WTC11 (cell line): Measurements from ENCODE around the gene OR52H1. TPM values are rescaled to one million over a fixed set of nuclear protein-coding genes. Genes with fewer than 3 reads are reported as not detected.

ENCODE experiments used
- ATAC-seq: fragments of 200-7000 bp; cut with Tn5 transposase; 2 replicates; pipeline ENCODE4 v1.10.0; 2021; ENCODE audit warnings: mild to moderate bottlenecking, moderate library complexity
- CTCF ChIA-PET: fragments of 300-600 bp; sonication (Branson Sonifier 250); formaldehyde crosslinking; loops from one replicate; lab custom pipeline; 2021; ENCODE audit warnings: antibody characterized with exemption; lab: Charles Lee
- POLR2A ChIA-PET: fragments of 350-600 bp; sonication (Branson Sonifier 250); formaldehyde crosslinking; loops from one replicate; lab custom pipeline; 2021; ENCODE audit warnings: antibody characterized with exemption; lab: Charles Lee
- DNase-seq: peaks from one replicate; pipeline ENCODE4 v3.0.0; 2021; ENCODE audit warnings: low spot score
- H3K27ac Mint-ChIP-seq: 2 replicates; pipeline ENCODE4 v1.8.0; 2021; ENCODE audit warnings: mixed read lengths
- H3K27me3 Mint-ChIP-seq: 2 replicates; pipeline ENCODE4 v1.8.0; 2021; ENCODE audit warnings: low read depth, mild to moderate bottlenecking, moderate library complexity, mixed read lengths
- H3K36me3 Mint-ChIP-seq: 2 replicates; pipeline ENCODE4 v1.8.0; 2021; ENCODE audit warnings: mixed read lengths
- H3K4me1 Mint-ChIP-seq: 2 replicates; pipeline ENCODE4 v1.8.0; 2022; ENCODE audit warnings: mixed read lengths
- H3K4me3 Mint-ChIP-seq: 2 replicates; pipeline ENCODE4 v1.8.0; 2021; ENCODE audit warnings: mild to moderate bottlenecking, moderate library complexity, mixed read lengths
- H3K9me3 Mint-ChIP-seq: 2 replicates; pipeline ENCODE4 v1.8.0; 2021; ENCODE audit warnings: mixed read lengths
- CBFB ChIP-seq: sonication (generic); formaldehyde crosslinking; IDR thresholded peaks from 2 replicates; pipeline ENCODE4 v1.8.1; 2022; ENCODE audit warnings: mild to moderate bottlenecking, low read depth, missing genetic modification reagents
- CREM ChIP-seq: sonication (generic); formaldehyde crosslinking; IDR thresholded peaks from 2 replicates; pipeline ENCODE4 v1.8.1; 2022; ENCODE audit warnings: mild to moderate bottlenecking, missing genetic modification reagents, moderate library complexity
- EMX1 ChIP-seq: fragments of 250-450 bp; sonication (Bioruptor Pico); IDR thresholded peaks from 2 replicates; pipeline ENCODE4 v1.8.0; 2021; ENCODE audit warnings: mild to moderate bottlenecking
- ETV6 ChIP-seq: sonication (generic); formaldehyde crosslinking; IDR thresholded peaks from 2 replicates; pipeline ENCODE4 v1.8.1; 2022; ENCODE audit warnings: mild to moderate bottlenecking, missing genetic modification reagents
- GRHL2 ChIP-seq: fragments of 250-450 bp; sonication (Bioruptor Pico); IDR thresholded peaks from 2 replicates; pipeline ENCODE4 v1.8.0; 2022; ENCODE audit warnings: mild to moderate bottlenecking, moderate library complexity; ENCODE audit not compliant: insufficient replicate concordance, severe bottlenecking
- KAT7 ChIP-seq: sonication (generic); formaldehyde crosslinking; IDR thresholded peaks from 2 replicates; pipeline ENCODE4 v1.8.1; 2023; ENCODE audit warnings: missing genetic modification reagents, mild to moderate bottlenecking, borderline replicate concordance
- NFE2L1 ChIP-seq: sonication (generic); formaldehyde crosslinking; IDR thresholded peaks from 2 replicates; pipeline ENCODE4 v1.8.1; 2023; ENCODE audit warnings: missing genetic modification reagents
- OVOL2 ChIP-seq: fragments of 250-450 bp; sonication (Bioruptor Pico); IDR thresholded peaks from 2 replicates; pipeline ENCODE4 v1.9.0; 2021; ENCODE audit warnings: mild to moderate bottlenecking, borderline replicate concordance
- SP1 ChIP-seq: sonication (generic); formaldehyde crosslinking; conservative IDR thresholded peaks from 2 replicates; pipeline ENCODE4 v1.8.1; 2022; ENCODE audit warnings: missing genetic modification reagents
- ZNF121 ChIP-seq: sonication (generic); formaldehyde crosslinking; IDR thresholded peaks from 2 replicates; pipeline ENCODE4 v1.8.0; 2023; ENCODE audit warnings: missing genetic modification reagents
- ZNF138 ChIP-seq: sonication (generic); formaldehyde crosslinking; conservative IDR thresholded peaks from 2 replicates; pipeline ENCODE4 v1.8.1; 2022; ENCODE audit warnings: mild to moderate bottlenecking, moderate library complexity, missing genetic modification reagents
- ZNF219 ChIP-seq: sonication (generic); formaldehyde crosslinking; IDR thresholded peaks from 2 replicates; pipeline ENCODE4 v1.8.0; 2023; ENCODE audit warnings: missing genetic modification reagents, mild to moderate bottlenecking, borderline replicate concordance
- ZNF232 ChIP-seq: sonication (generic); formaldehyde crosslinking; IDR thresholded peaks from 2 replicates; pipeline ENCODE4 v1.8.0; 2022; ENCODE audit warnings: mild to moderate bottlenecking, missing genetic modification reagents
- total RNA-seq: library from RNA; stranded (reverse); gene quantifications from 3 replicates; pipeline ENCODE4 v1.2.3, GENCODE V29; 2021
- TF ChIP-seq, protein P1 (sequence below): sonication (generic); formaldehyde crosslinking; IDR thresholded peaks from 2 replicates; pipeline ENCODE4 v1.8.0; 2022; ENCODE audit warnings: mild to moderate bottlenecking, missing genetic modification reagents
- TF ChIP-seq, protein P2 (sequence below): sonication (generic); formaldehyde crosslinking; IDR thresholded peaks from 2 replicates; pipeline ENCODE4 v1.8.1; 2022; ENCODE audit warnings: low read depth, missing genetic modification reagents, borderline replicate concordance
- TF ChIP-seq, protein P3 (sequence below): sonication (generic); formaldehyde crosslinking; IDR thresholded peaks from 2 replicates; pipeline ENCODE4 v1.8.0; 2022; ENCODE audit warnings: mild to moderate bottlenecking, missing genetic modification reagents
- TF ChIP-seq, protein P4 (sequence below): fragments of 250-450 bp; sonication (Bioruptor Pico); IDR thresholded peaks from 2 replicates; pipeline ENCODE4 v1.9.0; 2021; ENCODE audit warnings: mild to moderate bottlenecking, borderline replicate concordance
- TF ChIP-seq, protein P5 (sequence below): sonication (generic); formaldehyde crosslinking; IDR thresholded peaks from 2 replicates; pipeline ENCODE4 v1.8.1; 2022; ENCODE audit warnings: missing genetic modification reagents, borderline replicate concordance
- TF ChIP-seq, protein P6 (sequence below): sonication (generic); formaldehyde crosslinking; IDR thresholded peaks from 2 replicates; pipeline ENCODE4 v1.8.1; 2023; ENCODE audit warnings: mild to moderate bottlenecking, missing genetic modification reagents, moderate library complexity
- TF ChIP-seq, protein P7 (sequence below): fragments of 250-450 bp; sonication (Bioruptor Pico); IDR thresholded peaks from 2 replicates; pipeline ENCODE4 v1.9.0; 2021; ENCODE audit warnings: mild to moderate bottlenecking
- TF ChIP-seq, protein P8 (sequence below): sonication (generic); formaldehyde crosslinking; conservative IDR thresholded peaks from 2 replicates; pipeline ENCODE4 v1.8.1; 2022; ENCODE audit warnings: mild to moderate bottlenecking, missing genetic modification reagents

The OR52H1 gene
- total RNA-seq, 1 experiment from 2014 or later = not detected

DNA sequence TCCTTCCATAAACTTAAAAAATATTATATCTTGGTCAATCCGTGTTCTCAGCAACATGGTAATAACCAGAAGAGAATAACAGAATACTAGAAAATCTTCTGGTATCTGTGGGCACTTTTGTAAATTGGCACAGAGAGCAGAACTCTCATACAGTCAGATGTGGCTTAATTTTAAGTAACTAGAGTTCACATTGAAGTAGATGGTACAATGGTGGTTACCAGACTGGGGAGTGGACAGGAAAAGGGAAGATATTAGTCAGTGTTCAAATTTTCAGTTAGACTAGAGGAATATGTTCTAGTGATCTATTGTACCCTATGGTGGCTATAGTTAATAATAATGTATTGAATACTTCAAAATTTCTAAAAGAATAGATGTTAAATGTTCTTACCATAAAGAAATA lies 6.9 kb downstream of the OR52H1 start (continued):
- TF ChIP-seq ZNF232 (CRISPR knock-in tag) = no peak
- no peak for TF ChIP-seq KAT7 (CRISPR knock-in tag)
- TF ChIP-seq, protein P1, sequence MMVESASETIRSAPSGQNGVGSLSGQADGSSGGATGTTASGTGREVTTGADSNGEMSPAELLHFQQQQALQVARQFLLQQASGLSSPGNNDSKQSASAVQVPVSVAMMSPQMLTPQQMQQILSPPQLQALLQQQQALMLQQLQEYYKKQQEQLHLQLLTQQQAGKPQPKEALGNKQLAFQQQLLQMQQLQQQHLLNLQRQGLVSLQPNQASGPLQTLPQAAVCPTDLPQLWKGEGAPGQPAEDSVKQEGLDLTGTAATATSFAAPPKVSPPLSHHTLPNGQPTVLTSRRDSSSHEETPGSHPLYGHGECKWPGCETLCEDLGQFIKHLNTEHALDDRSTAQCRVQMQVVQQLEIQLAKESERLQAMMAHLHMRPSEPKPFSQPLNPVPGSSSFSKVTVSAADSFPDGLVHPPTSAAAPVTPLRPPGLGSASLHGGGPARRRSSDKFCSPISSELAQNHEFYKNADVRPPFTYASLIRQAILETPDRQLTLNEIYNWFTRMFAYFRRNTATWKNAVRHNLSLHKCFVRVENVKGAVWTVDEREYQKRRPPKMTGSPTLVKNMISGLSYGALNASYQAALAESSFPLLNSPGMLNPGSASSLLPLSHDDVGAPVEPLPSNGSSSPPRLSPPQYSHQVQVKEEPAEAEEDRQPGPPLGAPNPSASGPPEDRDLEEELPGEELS (CRISPR knock-in tag) = no peak
- TF ChIP-seq, protein P2, sequence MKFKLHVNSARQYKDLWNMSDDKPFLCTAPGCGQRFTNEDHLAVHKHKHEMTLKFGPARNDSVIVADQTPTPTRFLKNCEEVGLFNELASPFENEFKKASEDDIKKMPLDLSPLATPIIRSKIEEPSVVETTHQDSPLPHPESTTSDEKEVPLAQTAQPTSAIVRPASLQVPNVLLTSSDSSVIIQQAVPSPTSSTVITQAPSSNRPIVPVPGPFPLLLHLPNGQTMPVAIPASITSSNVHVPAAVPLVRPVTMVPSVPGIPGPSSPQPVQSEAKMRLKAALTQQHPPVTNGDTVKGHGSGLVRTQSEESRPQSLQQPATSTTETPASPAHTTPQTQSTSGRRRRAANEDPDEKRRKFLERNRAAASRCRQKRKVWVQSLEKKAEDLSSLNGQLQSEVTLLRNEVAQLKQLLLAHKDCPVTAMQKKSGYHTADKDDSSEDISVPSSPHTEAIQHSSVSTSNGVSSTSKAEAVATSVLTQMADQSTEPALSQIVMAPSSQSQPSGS (CRISPR knock-in tag) = no peak
- TF ChIP-seq ETV6 = no peak

DNA sequence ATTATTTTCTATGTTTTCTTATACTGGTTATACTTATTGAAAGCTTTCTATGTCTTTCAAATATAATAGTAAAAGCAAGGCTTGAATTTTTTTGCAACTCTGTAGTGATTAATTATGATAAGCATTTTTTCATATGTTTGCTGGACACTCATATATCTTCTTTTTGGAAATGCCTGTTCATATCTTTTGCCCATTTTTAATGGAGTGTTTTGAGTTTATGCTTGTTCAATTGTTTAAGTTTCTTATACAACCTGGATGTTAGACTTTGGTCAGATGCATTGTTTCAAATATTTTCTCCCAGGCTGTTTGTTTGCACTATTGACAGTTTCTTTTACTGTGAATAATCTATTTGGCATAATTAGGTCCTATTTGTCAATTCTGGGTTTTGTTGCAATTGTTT lies 11.9 kb downstream of the OR52H1 start:
- H3K27me3 Mint-ChIP-seq = no peaks in the 10 kb centered on the region
- H3K4me1 Mint-ChIP-seq = no peaks in the 10 kb centered on the region
- H3K27ac Mint-ChIP-seq = no peak overlapping the region
- no peak for TF ChIP-seq ZNF219 (CRISPR knock-in tag)
- TF ChIP-seq GRHL2 (CRISPR knock-in tag) = no peak
- TF ChIP-seq EMX1 = no peak
- TF ChIP-seq ZNF138 (CRISPR knock-in tag) = no peak
- no peak for TF ChIP-seq NFE2L1 (CRISPR knock-in tag)
- TF ChIP-seq ZNF121 (CRISPR knock-in tag) = no peak
- TF ChIP-seq, protein P3, sequence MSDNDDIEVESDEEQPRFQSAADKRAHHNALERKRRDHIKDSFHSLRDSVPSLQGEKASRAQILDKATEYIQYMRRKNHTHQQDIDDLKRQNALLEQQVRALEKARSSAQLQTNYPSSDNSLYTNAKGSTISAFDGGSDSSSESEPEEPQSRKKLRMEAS (CRISPR knock-in tag) = no peak
- TF ChIP-seq SP1 (CRISPR knock-in tag) = no peak
- TF ChIP-seq, protein P4, sequence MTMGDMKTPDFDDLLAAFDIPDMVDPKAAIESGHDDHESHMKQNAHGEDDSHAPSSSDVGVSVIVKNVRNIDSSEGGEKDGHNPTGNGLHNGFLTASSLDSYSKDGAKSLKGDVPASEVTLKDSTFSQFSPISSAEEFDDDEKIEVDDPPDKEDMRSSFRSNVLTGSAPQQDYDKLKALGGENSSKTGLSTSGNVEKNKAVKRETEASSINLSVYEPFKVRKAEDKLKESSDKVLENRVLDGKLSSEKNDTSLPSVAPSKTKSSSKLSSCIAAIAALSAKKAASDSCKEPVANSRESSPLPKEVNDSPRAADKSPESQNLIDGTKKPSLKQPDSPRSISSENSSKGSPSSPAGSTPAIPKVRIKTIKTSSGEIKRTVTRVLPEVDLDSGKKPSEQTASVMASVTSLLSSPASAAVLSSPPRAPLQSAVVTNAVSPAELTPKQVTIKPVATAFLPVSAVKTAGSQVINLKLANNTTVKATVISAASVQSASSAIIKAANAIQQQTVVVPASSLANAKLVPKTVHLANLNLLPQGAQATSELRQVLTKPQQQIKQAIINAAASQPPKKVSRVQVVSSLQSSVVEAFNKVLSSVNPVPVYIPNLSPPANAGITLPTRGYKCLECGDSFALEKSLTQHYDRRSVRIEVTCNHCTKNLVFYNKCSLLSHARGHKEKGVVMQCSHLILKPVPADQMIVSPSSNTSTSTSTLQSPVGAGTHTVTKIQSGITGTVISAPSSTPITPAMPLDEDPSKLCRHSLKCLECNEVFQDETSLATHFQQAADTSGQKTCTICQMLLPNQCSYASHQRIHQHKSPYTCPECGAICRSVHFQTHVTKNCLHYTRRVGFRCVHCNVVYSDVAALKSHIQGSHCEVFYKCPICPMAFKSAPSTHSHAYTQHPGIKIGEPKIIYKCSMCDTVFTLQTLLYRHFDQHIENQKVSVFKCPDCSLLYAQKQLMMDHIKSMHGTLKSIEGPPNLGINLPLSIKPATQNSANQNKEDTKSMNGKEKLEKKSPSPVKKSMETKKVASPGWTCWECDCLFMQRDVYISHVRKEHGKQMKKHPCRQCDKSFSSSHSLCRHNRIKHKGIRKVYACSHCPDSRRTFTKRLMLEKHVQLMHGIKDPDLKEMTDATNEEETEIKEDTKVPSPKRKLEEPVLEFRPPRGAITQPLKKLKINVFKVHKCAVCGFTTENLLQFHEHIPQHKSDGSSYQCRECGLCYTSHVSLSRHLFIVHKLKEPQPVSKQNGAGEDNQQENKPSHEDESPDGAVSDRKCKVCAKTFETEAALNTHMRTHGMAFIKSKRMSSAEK (CRISPR knock-in tag) = no peak
- TF ChIP-seq, all 79 proteins: peak for 0
- H3K36me3 Mint-ChIP-seq = no peaks in the 10 kb centered on the region
- H3K4me3 Mint-ChIP-seq = no peak overlapping the region
- ChIA-PET CTCF (no interaction called here), POLR2A (no interaction called here)
- no peak for ATAC-seq
- no peak for DNase-seq
- 0 out of 2 replicates have a peak, but pooled peaks cover 6% of the 10 kb centered on the region for H3K9me3 Mint-ChIP-seq

DNA sequence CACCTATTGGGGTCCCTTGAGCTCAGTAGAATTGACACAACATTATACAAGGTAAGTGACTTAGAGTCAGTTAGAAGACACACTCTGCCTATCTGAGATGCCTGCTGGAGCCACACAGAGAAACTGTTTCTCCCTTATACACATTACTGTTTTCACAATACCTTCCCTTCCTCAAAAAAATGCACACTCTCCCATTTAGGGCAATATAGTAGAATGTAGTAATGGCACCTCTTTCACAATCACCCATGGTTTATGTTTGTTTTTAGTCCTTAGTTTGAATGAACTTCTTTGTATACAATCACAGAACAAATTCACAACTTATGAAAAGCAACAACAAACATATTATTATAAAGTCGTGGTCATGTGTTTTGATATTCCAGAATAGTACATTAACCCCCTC lies 14.3 kb downstream of the OR52H1 start:
- H3K4me3 Mint-ChIP-seq = no peak overlapping the region
- H3K27ac Mint-ChIP-seq = no peak overlapping the region
- DNase-seq (no peak), ATAC-seq (no peak)
- H3K27me3 Mint-ChIP-seq = no peaks in the 10 kb centered on the region; the same call in none of the 2 replicates
- H3K9me3 Mint-ChIP-seq = 0 out of 2 replicates have a peak, but pooled peaks cover 6% of the 10 kb centered on the region
- H3K4me1 Mint-ChIP-seq = no peaks in the 10 kb centered on the region
- ChIA-PET CTCF (no interaction called here), POLR2A (no interaction called here)
- no peaks in the 10 kb centered on the region for H3K36me3 Mint-ChIP-seq
- no peak for TF ChIP-seq CREM
- TF ChIP-seq ZNF232 (CRISPR knock-in tag) = no peak
- TF ChIP-seq, protein P5, sequence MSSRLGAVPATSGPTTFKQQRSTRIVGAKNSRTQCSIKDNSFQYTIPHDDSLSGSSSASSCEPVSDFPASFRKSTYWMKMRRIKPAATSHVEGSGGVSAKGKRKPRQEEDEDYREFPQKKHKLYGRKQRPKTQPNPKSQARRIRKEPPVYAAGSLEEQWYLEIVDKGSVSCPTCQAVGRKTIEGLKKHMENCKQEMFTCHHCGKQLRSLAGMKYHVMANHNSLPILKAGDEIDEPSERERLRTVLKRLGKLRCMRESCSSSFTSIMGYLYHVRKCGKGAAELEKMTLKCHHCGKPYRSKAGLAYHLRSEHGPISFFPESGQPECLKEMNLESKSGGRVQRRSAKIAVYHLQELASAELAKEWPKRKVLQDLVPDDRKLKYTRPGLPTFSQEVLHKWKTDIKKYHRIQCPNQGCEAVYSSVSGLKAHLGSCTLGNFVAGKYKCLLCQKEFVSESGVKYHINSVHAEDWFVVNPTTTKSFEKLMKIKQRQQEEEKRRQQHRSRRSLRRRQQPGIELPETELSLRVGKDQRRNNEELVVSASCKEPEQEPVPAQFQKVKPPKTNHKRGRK = no peak
- no peak for TF ChIP-seq CBFB (CRISPR knock-in tag)
- TF ChIP-seq, protein P6, sequence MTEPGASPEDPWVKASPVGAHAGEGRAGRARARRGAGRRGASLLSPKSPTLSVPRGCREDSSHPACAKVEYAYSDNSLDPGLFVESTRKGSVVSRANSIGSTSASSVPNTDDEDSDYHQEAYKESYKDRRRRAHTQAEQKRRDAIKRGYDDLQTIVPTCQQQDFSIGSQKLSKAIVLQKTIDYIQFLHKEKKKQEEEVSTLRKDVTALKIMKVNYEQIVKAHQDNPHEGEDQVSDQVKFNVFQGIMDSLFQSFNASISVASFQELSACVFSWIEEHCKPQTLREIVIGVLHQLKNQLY (CRISPR knock-in tag) = no peak
- TF ChIP-seq, protein P7, sequence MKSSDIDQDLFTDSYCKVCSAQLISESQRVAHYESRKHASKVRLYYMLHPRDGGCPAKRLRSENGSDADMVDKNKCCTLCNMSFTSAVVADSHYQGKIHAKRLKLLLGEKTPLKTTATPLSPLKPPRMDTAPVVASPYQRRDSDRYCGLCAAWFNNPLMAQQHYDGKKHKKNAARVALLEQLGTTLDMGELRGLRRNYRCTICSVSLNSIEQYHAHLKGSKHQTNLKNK (CRISPR knock-in tag) = no peak
- TF ChIP-seq, protein P2 (CRISPR knock-in tag) = no peak
- TF ChIP-seq, protein P8, sequence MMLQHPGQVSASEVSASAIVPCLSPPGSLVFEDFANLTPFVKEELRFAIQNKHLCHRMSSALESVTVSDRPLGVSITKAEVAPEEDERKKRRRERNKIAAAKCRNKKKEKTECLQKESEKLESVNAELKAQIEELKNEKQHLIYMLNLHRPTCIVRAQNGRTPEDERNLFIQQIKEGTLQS = no peak
- no peak for TF ChIP-seq OVOL2 (CRISPR knock-in tag)
